GM19455 (cell line): ENCODE data around the gene SMPD3.
"Not testable (repeated sequence)": the region's sequence is repeated elsewhere in the genome, so short reads cannot be mapped to it uniquely, and the experiment has no call there.

Experiments used
- ATAC-seq: cut with Tn5 transposase; IDR thresholded peaks from one replicate; pipeline ENCODE4 v1.9.1; 2021; ENCODE audit not compliant: unreplicated experiment

Gene SMPD3

GRCh38 chr16:68448360-68448970 lies at the start of gene SMPD3:
Gene SMPD3 (minus strand): TSS chr16:68448508. CDS start chr16:68372181, 76,327 bp downstream.
- ATAC-seq, result peak; percentile 88

DNA sequence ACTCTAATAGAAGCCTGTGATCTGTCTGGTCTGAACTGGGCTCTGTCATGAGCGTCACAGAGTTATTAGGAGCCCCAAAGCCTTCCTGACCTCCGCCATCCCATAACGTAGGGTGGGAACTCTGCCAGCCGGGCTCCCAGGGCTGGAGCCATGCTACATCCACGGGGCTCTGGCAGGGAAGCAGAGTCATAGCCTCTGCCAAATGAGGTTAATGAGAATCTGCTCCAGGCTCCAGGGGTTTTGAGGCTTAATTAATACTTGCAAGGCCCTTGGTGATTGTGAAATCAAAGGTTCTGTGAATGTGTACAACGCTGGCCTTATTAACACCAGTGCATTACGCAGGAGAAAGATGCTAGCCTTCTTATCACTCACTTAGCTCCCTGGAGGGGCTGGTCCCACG lies 48.4 kb upstream of the SMPD3 start:
- ATAC-seq, result no peak

DNA sequence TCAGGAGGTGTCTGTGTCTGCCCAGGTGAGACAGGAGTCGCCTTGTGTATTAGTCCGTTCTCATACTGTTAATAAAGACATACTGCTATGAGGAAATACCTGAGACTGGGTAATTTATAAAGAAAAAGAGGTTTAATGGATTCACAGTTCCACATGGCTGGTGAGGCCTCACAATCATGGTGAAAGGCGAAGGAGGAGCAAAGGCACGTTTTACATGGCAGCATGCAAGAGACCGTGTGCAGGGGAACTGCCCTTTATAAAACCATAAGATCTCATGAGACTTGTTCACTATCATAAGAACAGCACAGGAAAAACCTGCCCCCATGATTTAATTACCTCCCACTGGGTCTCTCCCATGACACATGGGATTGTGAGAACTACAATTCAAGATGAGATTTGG lies 46.0 kb upstream of the SMPD3 start:
- not testable (repeated sequence) for ATAC-seq

DNA sequence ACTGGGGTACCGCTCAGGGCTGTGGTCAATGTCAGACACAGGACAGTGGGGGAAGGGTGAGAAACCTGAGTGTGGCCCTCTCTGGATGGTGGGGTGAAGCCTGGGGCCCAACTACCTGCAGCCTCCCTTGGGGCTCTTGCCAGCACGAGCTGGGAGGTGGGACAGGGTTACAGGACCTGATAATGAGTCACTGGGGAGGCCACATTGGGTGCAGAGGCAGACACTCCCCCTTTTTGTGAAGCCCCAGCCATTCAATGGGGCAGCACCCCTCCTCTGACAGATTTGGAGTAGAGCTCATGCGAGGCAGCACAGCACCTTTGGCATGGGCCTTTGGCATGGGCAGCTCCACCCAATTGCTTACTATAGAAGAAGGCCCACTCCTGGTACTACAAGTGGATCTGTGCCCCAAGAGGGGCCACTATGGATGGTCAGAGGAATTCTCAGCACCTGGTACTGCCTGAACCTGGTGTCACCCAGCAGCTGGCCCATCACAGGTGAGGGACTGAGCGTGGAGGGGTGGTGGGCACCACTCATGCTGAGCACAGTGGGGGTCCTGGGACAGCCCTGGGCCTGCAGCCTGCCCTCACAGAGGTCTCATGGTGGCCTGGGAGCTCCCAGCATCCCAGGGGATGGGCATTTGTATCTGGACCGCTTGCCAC lies 45.2 kb upstream of the SMPD3 start:
- ATAC-seq, result no peak

- ATAC-seq, result no peak
Observed at GRCh38 chr16:68492543-68493411, 44.5 kb upstream of the SMPD3 start.

DNA sequence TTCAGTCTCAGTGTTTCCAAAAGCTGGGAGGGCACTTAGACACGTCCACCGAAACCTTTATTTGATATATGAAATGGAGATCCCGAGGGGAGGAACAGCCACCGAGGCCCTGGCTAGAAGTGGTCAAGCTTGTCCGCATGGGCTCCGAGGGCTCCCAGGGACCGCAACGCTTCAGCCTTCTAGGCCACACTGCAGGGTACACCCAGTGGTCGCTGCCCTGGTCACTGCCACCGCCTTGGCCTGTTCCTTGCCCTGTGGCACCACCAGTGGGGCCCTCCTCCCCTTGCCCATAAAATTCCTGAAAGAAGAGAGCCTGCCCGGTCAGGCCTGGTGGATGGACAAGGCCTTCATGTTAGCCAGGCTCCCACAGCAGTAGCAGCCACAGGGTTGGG lies 43.8 kb upstream of the SMPD3 start:
- ATAC-seq, result no peak

DNA sequence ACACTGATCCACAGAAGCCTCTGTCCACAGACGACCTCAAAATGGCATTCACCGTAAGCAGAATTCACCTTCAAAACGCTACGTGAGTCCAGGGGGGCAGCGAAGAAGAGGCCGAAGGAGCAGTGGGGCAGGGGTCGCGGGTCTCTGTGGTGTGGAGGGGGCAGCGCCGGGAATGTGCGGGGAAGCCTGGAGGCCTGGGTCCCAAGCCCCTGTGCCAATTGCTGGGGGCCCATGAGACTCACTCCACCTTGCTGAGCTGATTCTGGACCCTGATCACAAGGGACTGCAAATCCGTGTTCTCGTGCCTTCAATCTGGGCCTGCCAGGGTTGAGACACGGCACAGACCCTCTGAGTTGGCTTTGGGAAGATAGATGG lies 43.3 kb upstream of the SMPD3 start:
- ATAC-seq, result no peak

DNA sequence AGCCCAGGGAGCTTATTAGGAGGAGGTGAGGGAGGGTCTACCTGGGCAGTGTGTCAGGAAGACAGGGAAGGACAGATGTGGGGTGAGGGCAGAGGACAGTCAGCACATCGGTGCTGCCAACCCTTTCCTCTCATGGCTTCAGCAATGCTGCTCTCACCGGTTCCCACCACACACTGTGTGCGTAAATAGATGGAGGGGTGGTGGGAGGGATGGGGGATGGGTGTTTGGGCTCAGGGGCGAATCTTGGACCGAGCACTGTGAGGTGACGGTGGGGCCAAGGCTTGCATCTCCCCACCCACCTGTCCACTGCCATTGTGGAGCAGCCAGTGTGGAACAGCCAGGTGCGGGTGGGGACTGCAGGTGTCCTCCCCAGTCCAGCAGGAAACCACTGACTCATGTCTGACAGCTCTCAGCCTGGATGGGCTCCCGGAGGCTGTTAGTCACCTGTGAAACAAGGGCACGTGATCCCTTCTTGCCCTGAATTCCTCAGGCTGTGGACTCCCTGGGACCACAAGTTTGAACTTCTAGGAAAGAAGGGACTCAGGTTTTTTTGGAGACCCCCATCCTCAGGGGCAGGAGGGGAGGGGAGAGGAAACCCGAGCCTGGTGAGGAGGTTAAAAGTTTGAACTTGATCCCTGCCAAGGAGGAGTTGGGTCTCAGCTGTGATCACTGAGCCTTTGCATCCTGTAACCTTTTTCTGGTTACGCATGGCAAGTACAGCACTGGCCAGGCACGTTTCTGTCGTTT lies 42.7 kb upstream of the SMPD3 start:
- no peak for ATAC-seq

GRCh38 chr16:68490358-68490757 lies 42.0 kb upstream of the SMPD3 start:
- ATAC-seq, result no peak

GRCh38 chr16:68488554-68488953 lies 40.2 kb upstream of the SMPD3 start:
- no peak for ATAC-seq

GRCh38 chr16:68487669-68488068 lies 39.4 kb upstream of the SMPD3 start:
- no peak for ATAC-seq

DNA sequence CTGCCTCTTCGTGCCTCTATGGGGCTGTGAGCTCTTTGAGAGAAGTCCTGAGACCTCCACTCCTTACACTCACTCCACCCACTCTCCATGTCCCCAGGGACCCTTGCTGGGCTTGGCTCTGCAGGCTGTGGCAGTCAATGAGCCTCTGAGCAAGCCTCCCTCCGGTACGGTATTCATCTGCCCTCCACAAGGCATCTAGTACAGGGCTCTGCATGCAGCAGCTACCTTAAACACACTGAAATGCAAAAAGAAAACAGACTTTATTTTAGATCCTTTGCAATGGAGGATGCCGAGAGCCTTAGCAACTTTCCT lies 38.9 kb upstream of the SMPD3 start:
- ATAC-seq, result no peak

GRCh38 chr16:68486502-68487202 lies 38.3 kb upstream of the SMPD3 start:
- no peak for ATAC-seq

- no peak for ATAC-seq
Observed at GRCh38 chr16:68481636-68482035, 33.3 kb upstream of the SMPD3 start.

- ATAC-seq, result no peak
Observed at GRCh38 chr16:68480084-68480995, 32.0 kb upstream of the SMPD3 start.

DNA sequence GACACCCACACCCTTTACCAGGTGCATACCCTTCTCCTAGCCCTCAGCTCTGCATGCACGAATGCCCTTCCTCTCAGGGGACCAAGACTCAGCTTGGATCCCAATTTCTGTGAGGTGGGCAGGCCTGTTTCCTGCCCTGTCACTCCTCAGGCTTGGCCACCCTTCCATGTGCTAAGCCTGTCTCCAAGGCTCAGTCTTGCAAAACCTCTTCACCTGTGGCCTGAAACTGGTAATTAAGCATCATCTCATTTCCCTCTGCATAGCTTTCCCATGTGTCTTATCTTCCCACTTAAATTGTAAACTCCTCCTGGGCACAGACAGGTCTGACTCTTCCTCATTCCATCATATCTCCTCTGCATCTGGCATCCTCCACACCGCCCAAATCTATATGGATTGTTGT lies 31.0 kb upstream of the SMPD3 start:
- ATAC-seq, result no peak

GRCh38 chr16:68478526-68479250 lies 30.4 kb upstream of the SMPD3 start:
- no peak for ATAC-seq

- ATAC-seq, result no peak
Observed at GRCh38 chr16:68475071-68475470, 26.8 kb upstream of the SMPD3 start.

DNA sequence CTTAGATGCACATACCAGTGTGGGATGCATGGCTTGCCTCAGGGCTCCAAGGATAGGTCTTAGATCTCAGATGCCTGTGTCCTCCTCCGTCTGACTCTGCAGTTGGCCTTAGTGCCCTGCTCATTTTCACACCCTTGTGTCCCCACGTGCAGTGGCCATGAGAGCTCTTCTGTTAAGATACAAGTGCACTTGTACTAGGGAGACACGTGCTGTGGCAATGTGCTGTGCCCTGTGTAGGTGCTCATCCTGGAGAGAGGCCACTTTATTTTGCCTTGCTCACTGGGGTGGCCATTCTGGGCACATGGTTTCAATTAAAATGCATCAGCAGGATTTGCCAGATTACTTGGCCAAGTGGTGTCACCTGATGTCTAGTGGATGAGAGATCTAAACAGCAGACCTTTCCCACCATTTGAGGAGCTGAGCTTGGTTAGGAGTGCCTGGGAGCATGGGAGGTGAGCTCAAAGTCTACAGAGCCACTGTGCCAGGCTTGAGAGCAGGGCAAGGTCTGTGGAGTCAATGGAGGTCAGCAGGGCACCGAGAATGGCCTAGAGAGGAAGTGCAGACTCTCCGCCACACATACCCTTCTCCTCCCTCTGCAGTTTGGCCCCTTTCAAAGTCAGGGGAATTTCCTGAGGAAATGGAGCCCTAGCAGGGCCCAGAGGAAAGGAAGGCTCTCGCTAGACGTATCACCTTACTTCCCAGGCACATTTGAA lies 25.2 kb upstream of the SMPD3 start:
- ATAC-seq, result no peak
